Kidney (tissue), 14 donors: ENCODE results near the gene INSYN1. TPM values are rescaled to one million over a fixed set of nuclear protein-coding genes. Genes with fewer than 3 reads are reported as not detected.

Experiments used
- DNase-seq, 5 donors: peaks; one replicate each; pipeline ENCODE4 v3.0.0-alpha.2; 2013 to 2020
- FAIRE-seq: peaks from 2 replicates; lab custom pipeline; 2012; peaks lifted over from hg19 to GRCh38; lab: Jason Lieb, UNC
- H3K27ac ChIP-seq, 2 donors: one replicate each; pipeline ENCODE4 v1.7.0; 2013; ENCODE audit warnings: low read depth in 2 of 2, low read length in 2 of 2, inconsistent platforms in 1 of 2
- H3K27me3 ChIP-seq: one replicate; pipeline ENCODE4 v1.7.1; 2013; ENCODE audit warnings: low read length, inconsistent platforms; ENCODE audit not compliant: control insufficient read depth, insufficient read depth
- H3K36me3 ChIP-seq, 3 donors: one replicate each; pipeline versions ENCODE4 v1.7.0 to v1.7.1; 2013; ENCODE audit warnings: low read length in 3 of 3, control low read depth in 1 of 3, inconsistent platforms in 1 of 3; ENCODE audit not compliant: insufficient read depth in 3 of 3, control insufficient read depth in 2 of 3
- H3K4me1 ChIP-seq, 3 donors: one replicate each; pipeline versions ENCODE4 v1.7.0 to v1.7.1; 2013; ENCODE audit warnings: low read length in 3 of 3, inconsistent platforms in 1 of 3, low read depth in 1 of 3; ENCODE audit not compliant: control insufficient read depth in 2 of 3, insufficient read depth in 2 of 3
- H3K4me3 ChIP-seq, 3 donors: one replicate each; pipeline versions ENCODE4 v1.7.0 to v1.8.1; 2013; ENCODE audit warnings: low read length in 3 of 3, control low read depth in 1 of 3, inconsistent platforms in 1 of 3
- H3K9ac ChIP-seq, 3 donors: one replicate each; pipeline versions ENCODE4 v1.7.0 to v1.7.1; 2013; ENCODE audit warnings: low read length in 3 of 3, control low read depth in 1 of 3, inconsistent platforms in 1 of 3
- H3K9me3 ChIP-seq, 3 donors: one replicate each; pipeline versions ENCODE4 v1.7.0 to v1.7.1; 2013; ENCODE audit warnings: low read length in 3 of 3, control low read depth in 1 of 3, inconsistent platforms in 1 of 3; ENCODE audit not compliant: control insufficient read depth in 2 of 3, insufficient read depth in 1 of 3
- CTCF ChIP-seq: IDR thresholded peaks from 3 replicates; pipeline ENCODE4 v1.5.1; 2012; ENCODE audit warnings: mild to moderate bottlenecking, moderate library complexity, borderline replicate concordance; ENCODE audit not compliant: insufficient read depth; ENCODE audit errors: extremely low read depth
- intact Hi-C: fragments of 100-400 bp; cut with DNase I; formaldehyde crosslinking; loops from one replicate; pipeline ENCODE4 v1.11.1; 2022
- polyA plus RNA-seq: library from polyadenylated mRNA; stranded (reverse); fragments of 350-450 nt; fragmentation: Illumina TruSeq; extraction: RNeasy Lipid Tissue Mini Kit (QIAGEN cat#74804); gene quantifications from one replicate; pipeline ENCODE4 v1.2.3, GENCODE V29; 2014; ENCODE audit warnings: low read depth, low replicate concordance; ENCODE audit not compliant: insufficient read depth
- total RNA-seq: library from RNA; stranded (reverse); fragmentation: NEBNext Ultra II Directional; extraction: Animal tissue kit (Norgen Biotek cat#: 25700); gene quantifications from one replicate; pipeline ENCODE4 v1.2.1, GENCODE V29; 2021
- donor health status: control.
- donor health status: control.
- donor health status: control.
- donor health status: control.
- donor health status: control.
- donor health status: DM: yes; HTN: yes; CAD: no.
- donor health status: Normal renal cell carcinoma (clear cell type).

The INSYN1 gene
- total and polyA plus RNA-seq, 2 donors from 2014 or later: 4.2 to 39.6 TPM

- Histone ChIP-seq H3K36me3 (no peaks in the 10 kb centered on the region), H3K9ac (no peak overlapping the region), H3K4me1 (no peaks in the 10 kb centered on the region), H3K4me3 (no peak overlapping the region), H3K27ac (no peak overlapping the region), H3K9me3 (no peaks in the 10 kb centered on the region), H3K27me3 (no peaks in the 10 kb centered on the region)
- TF ChIP-seq CTCF: no peak
- no peak for DNase-seq
- no peak for FAIRE-seq
- intact Hi-C loops: no loop called here
These were observed 7.5 kb upstream of the INSYN1 start for GRCh38 chr15:73760330-73761329.

GRCh38 chr15:73758461-73758860 lies 5.3 kb upstream of the INSYN1 start:
- FAIRE-seq (no peak), DNase-seq (no peak)
- intact Hi-C loops: no loop called here
- Histone ChIP-seq H3K4me3 (no peak overlapping the region), H3K36me3 (no peaks in the 10 kb centered on the region), H3K9ac (no peak overlapping the region), H3K9me3 (no peaks in the 10 kb centered on the region), H3K27me3 (no peaks in the 10 kb centered on the region), H3K4me1 (peaks cover 0 to 3% (median 0%) of the 10 kb centered on the region in 3 donors), H3K27ac (no peak overlapping the region)
- TF ChIP-seq CTCF: no peak

GRCh38 chr15:73757571-73757970 lies 4.4 kb upstream of the INSYN1 start:
- Histone ChIP-seq H3K4me3 (no peak overlapping the region), H3K27me3 (no peaks in the 10 kb centered on the region), H3K9me3 (no peaks in the 10 kb centered on the region), H3K27ac (no peak overlapping the region), H3K4me1 (peaks cover 0 to 3% (median 0%) of the 10 kb centered on the region in 3 donors), H3K36me3 (no peaks in the 10 kb centered on the region), H3K9ac (no peak overlapping the region)
- no peak for TF ChIP-seq CTCF
- FAIRE-seq (no peak), DNase-seq (no peak)
- intact Hi-C loops: no loop called here
